HepG2 (cell line): Measurements from ENCODE around the gene ALOX5. TPM values are rescaled to one million over a fixed set of nuclear protein-coding genes. Genes with fewer than 3 reads are reported as not detected.

Experiments
- ATAC-seq: fragments of 200-7000 bp; cut with Tn5 transposase; 3 replicates; pipeline ENCODE4 v1.9.1; 2020; ENCODE audit warnings: mild to moderate bottlenecking, moderate library complexity
- BruUV-seq: library from RNA; stranded (reverse); fragments of 400-500 nt; replicated peaks from 2 replicates; lab custom pipeline; 2021; lab: Mats Ljungman, UMichigan
- CTCF ChIA-PET: fragments of 300-600 bp; formaldehyde crosslinking; extraction: SDS; loops from one replicate; lab custom pipeline; 2021; ENCODE audit warnings: low total read pairs, inconsistent platforms, low intra/inter-chr PET ratio; lab: Yijun Ruan, JAX
- POLR2A ChIA-PET: fragments of 350-600 bp; sonication (Branson Sonifier 250); formaldehyde crosslinking; loops from one replicate; lab custom pipeline; 2020; ENCODE audit warnings: antibody characterized with exemption, inconsistent platforms; lab: Yijun Ruan, JAX
- DNase-seq: peaks from one replicate; pipeline ENCODE4 v3.0.0-alpha.2; 2015; ENCODE audit warnings: low spot score
- FAIRE-seq: peaks from 3 replicates; lab custom pipeline; 2011; peaks lifted over from hg19 to GRCh38; lab: Jason Lieb, UNC
- H2AFZ ChIP-seq: one replicate; pipeline ENCODE4 v1.6.1; 2011; ENCODE audit warnings: low read length, inconsistent platforms
- H3K27ac ChIP-seq: fragments of 300-600 bp; 3 replicates; pipeline ENCODE4 v1.8.0; 2011; ENCODE audit warnings: mixed run types, mild to moderate bottlenecking, mixed read lengths, low read length, inconsistent platforms; ENCODE audit not compliant: insufficient read depth; ENCODE audit errors: extremely low read length
- H3K27me3 ChIP-seq, 2 experiments: fragments of 200-600 bp in 1 of 2; 2 replicates in 1 of 2; 3 replicates in 1 of 2; pipeline versions ENCODE4 v1.6.0 to v1.8.0; 2011; ENCODE audit warnings: low read length in 2 of 2, mild to moderate bottlenecking in 2 of 2, moderate library complexity in 2 of 2, inconsistent platforms in 1 of 2; ENCODE audit not compliant: insufficient read depth in 2 of 2, control insufficient read depth in 1 of 2
- H3K36me3 ChIP-seq, 2 experiments: fragments of 200-600 bp in 1 of 2; replicated peaks in 1 of 2; 2 replicates in 1 of 2; 3 replicates in 1 of 2; pipeline versions ENCODE4 v1.5.1 to v1.8.0; 2011; ENCODE audit warnings: low read length in 2 of 2, inconsistent platforms in 1 of 2; ENCODE audit not compliant: insufficient read depth in 2 of 2, control insufficient read depth in 1 of 2
- H3K4me1 ChIP-seq: 2 replicates; pipeline ENCODE4 v1.5.1; 2012; ENCODE audit warnings: low read length, inconsistent platforms; ENCODE audit not compliant: insufficient read depth
- H3K4me2 ChIP-seq: 2 replicates; pipeline ENCODE4 v1.6.0; 2011; ENCODE audit warnings: low read depth, low read length, inconsistent platforms
- H3K4me3 ChIP-seq, 3 experiments: fragments of 200-600 bp in 1 of 3; sonication (generic), shearing (Covaris generic) in 1 of 3; replicated peaks in 1 of 3; 2 replicates each; pipeline ENCODE4 v1.5.1; 2011 to 2016; ENCODE audit warnings: low read length in 3 of 3, inconsistent platforms in 2 of 3, low read depth in 2 of 3, mild to moderate bottlenecking in 2 of 3, control low read depth in 1 of 3, mixed read lengths in 1 of 3; ENCODE audit not compliant: insufficient read depth in 1 of 3
- H3K79me2 ChIP-seq: one replicate; pipeline ENCODE4 v1.6.1; 2011; ENCODE audit warnings: low read length, inconsistent platforms; ENCODE audit not compliant: insufficient read depth
- H3K9ac ChIP-seq: 2 replicates; pipeline ENCODE4 v1.6.0; 2011; ENCODE audit warnings: mild to moderate bottlenecking, low read depth, low read length, inconsistent platforms; ENCODE audit not compliant: insufficient read depth
- H3K9me3 ChIP-seq: 2 replicates; pipeline ENCODE4 v1.5.1; 2012; ENCODE audit warnings: mild to moderate bottlenecking, low read length
- H4K20me1 ChIP-seq: 2 replicates; pipeline ENCODE4 v1.6.0; 2011; ENCODE audit warnings: inconsistent platforms, mild to moderate bottlenecking, low read length, moderate library complexity; ENCODE audit not compliant: insufficient read depth
- CENPT ChIP-seq: sonication (generic); formaldehyde crosslinking; IDR thresholded peaks from 2 replicates; pipeline ENCODE4 v1.8.0; 2022; ENCODE audit warnings: low read depth, mild to moderate bottlenecking, moderate library complexity, missing genetic modification reagents
- GATAD2A ChIP-seq: IDR thresholded peaks from 2 replicates; pipeline ENCODE4 v1.6.1; 2016
- MAF1 ChIP-seq: sonication (generic); formaldehyde crosslinking; IDR thresholded peaks from 2 replicates; pipeline ENCODE4 v1.5.0; 2020; ENCODE audit warnings: missing genetic modification reagents, borderline replicate concordance
- ZFP36L1 ChIP-seq: sonication (generic); formaldehyde crosslinking; IDR thresholded peaks from 2 replicates; pipeline ENCODE4 v1.8.0; 2022; ENCODE audit warnings: mild to moderate bottlenecking, missing genetic modification reagents, moderate library complexity
- ZNF549 ChIP-seq: sonication (generic); formaldehyde crosslinking; IDR thresholded peaks from 2 replicates; pipeline ENCODE4 v1.5.0; 2020; ENCODE audit warnings: missing genetic modification reagents
- ZNF629 ChIP-seq: sonication (generic); formaldehyde crosslinking; conservative IDR thresholded peaks from 2 replicates; pipeline ENCODE4 v1.5.0; 2020; ENCODE audit warnings: missing genetic modification reagents
- ZNF737 ChIP-seq: sonication (generic); formaldehyde crosslinking; IDR thresholded peaks from 2 replicates; pipeline ENCODE4 v1.5.0; 2020; ENCODE audit warnings: missing genetic modification reagents, mild to moderate bottlenecking, borderline replicate concordance
- ZNF772 ChIP-seq: sonication (generic); formaldehyde crosslinking; IDR thresholded peaks from 2 replicates; pipeline ENCODE4 v1.5.0; 2020; ENCODE audit warnings: mild to moderate bottlenecking, missing genetic modification reagents
- ZNF792 ChIP-seq: IDR thresholded peaks from 2 replicates; pipeline ENCODE4 v1.6.1; 2016
- ZNF879 ChIP-seq: sonication (generic); formaldehyde crosslinking; IDR thresholded peaks from 2 replicates; pipeline ENCODE4 v1.8.1; 2023; ENCODE audit warnings: missing genetic modification reagents
- WGBS: methylation state at CpG from one replicate; pipeline ENCODE4 v1.1.6; 2017; ENCODE audit warnings: low lambda C conversion rate; 5-methylcytosine and 5-hydroxymethylcytosine counted together
- in situ Hi-C: cut with HindIII; loops from 2 replicates; pipeline ENCODE4 v1.10.0; 2017; ENCODE audit warnings: low pct_unique_long_range_greater_than_20kb; ENCODE audit not compliant: extremely low pct_ligation_motif_present
- intact Hi-C: fragments of 100-400 bp; cut with micrococcal nuclease; formaldehyde crosslinking; loops from one replicate; pipeline ENCODE4 v1.10.0; 2022; ENCODE audit not compliant: unreplicated experiment
- polyA plus RNA-seq, 8 experiments: library from polyadenylated mRNA; depleted of rRNA in 3 of 8; stranded (reverse) in 7 of 8; unstranded in 1 of 8; fragments of >200 nt; fragmentation: Illumina TruSeq in 4 of 8; extraction: Trizol in 4 of 8; gene quantifications; 2 replicates each; pipeline versions ENCODE4 v1.2.1 to v1.2.3, GENCODE V29; 2011 to 2016; ENCODE audit warnings: low read depth in 4 of 8, missing spikeins in 1 of 8, mixed read lengths in 1 of 8; ENCODE audit not compliant: insufficient read depth in 1 of 8
- total RNA-seq, 5 experiments: library from RNA; depleted of rRNA; stranded (reverse); fragments of >200 nt; fragmentation: Illumina TruSeq; extraction: Trizol; gene quantifications; 2 replicates each; pipeline ENCODE4 v1.2.3, GENCODE V29; 2016; ENCODE audit warnings: low read depth in 1 of 5
- TF ChIP-seq, protein P1 (sequence below): sonication (generic); formaldehyde crosslinking; IDR thresholded peaks from 2 replicates; pipeline ENCODE4 v1.4.0; 2020; ENCODE audit warnings: mild to moderate bottlenecking, missing genetic modification reagents

Gene ALOX5
- total and polyA plus RNA-seq, 2 of the 13 experiments (the other 11 are each of a cell fraction or from before 2014, with no cell fraction given), result 0.04 TPM; not detected in 1

- 45% methylated on average over 10 of the region's 10 CpGs for WGBS
- Histone ChIP-seq H4K20me1 (no peaks in the 10 kb centered on the region), H3K9me3 (no peaks in the 10 kb centered on the region), H3K9ac (no peak overlapping the region), H3K79me2 (no peaks in the 10 kb centered on the region), H3K27me3 (peaks cover 2 to 11% of the 10 kb centered on the region in 2 experiments; a peak in 1 of 5 replicates), H3K36me3 (no peaks in the 10 kb centered on the region), H3K4me2 (no peak overlapping the region), H2AFZ (no peak overlapping the region), H3K27ac (no peak overlapping the region), H3K4me3 (no peak overlapping the region), H3K4me1 (no peaks in the 10 kb centered on the region)
- POLR2A ChIA-PET, result no interaction called here
- intact Hi-C loops, result no loop called here
- FAIRE-seq, result no peak
- TF ChIP-seq GATAD2A (CRISPR knock-in tag) (no peak), ZNF549 (CRISPR knock-in tag) (no peak), ZNF629 (no peak), ZNF879 (CRISPR knock-in tag) (no peak), CENPT (no peak), ZNF772 (no peak), ZNF792 (no peak), MAF1 (CRISPR knock-in tag) (no peak), ZNF737 (CRISPR knock-in tag) (no peak), ZFP36L1 (no peak)
- TF ChIP-seq, protein P1, sequence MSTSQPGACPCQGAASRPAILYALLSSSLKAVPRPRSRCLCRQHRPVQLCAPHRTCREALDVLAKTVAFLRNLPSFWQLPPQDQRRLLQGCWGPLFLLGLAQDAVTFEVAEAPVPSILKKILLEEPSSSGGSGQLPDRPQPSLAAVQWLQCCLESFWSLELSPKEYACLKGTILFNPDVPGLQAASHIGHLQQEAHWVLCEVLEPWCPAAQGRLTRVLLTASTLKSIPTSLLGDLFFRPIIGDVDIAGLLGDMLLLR (CRISPR knock-in tag), result no peak
- in situ Hi-C loops, result no loop called here
- ATAC-seq, result no peak
- CTCF ChIA-PET, result no interaction called here
- BruUV-seq, result no TSS peak
- no peak for DNase-seq
Observed at GRCh38 chr10:45404087-45404769, 30.2 kb downstream of the ALOX5 start.
